Measurements from ENCODE around the gene ITSN1.
A peak's percentile ranks its signal among the peaks of the same experiment; 100 is the strongest.

ITSN1 gene

DNA sequence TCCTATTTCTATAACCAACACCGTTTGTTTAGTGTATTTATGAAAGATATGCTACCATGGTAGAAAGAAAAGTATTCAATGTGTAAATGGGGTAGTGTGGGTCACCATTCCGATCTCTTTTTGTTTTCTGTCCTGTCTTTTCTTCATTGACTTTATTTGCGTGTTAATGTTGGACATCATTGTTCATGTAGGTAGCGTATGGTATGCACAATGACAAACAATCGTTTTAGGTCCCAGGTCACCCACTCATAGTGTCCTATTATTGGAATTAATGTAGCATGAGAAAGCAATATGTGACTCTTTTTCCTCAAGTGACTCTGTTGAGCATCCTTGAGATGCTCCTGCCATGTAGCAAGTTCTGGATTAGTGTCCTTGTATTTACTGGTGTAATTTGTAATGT lies 247.9 kb downstream of the ITSN1 start:
- no peaks in the 10 kb centered on the region for H3K27me3 ChIP-seq (ENCODE audit: insufficient read depth, low read length)
- H3K4me2 ChIP-seq (ENCODE audit: low read length): no peak overlapping the region
- H2AK5ac ChIP-seq (ENCODE audit: low read length): no peak overlapping the region
- no peak overlapping the region for H3K4ac ChIP-seq (ENCODE audit: low read depth, low read length)
- H4K8ac ChIP-seq (ENCODE audit: low read depth, low read length): no peak overlapping the region
- no peak overlapping the region for H3K9ac ChIP-seq (ENCODE audit: low read length)
- no peak overlapping the region for H2AFZ ChIP-seq (ENCODE audit: insufficient read depth, low read length, poor library complexity)
- no peak overlapping the region for H3K23ac ChIP-seq (ENCODE audit: low read length)
- H3K36me3 ChIP-seq (ENCODE audit: control insufficient read depth in 1 of 2, insufficient read depth in 2 of 2, low read length in 2 of 2): no peaks in the 10 kb centered on the region
- no peak for DNase-seq
- H3K79me1 ChIP-seq (ENCODE audit: low read length): no peaks in the 10 kb centered on the region
- peaks cover 0 to 3% of the 10 kb centered on the region in 2 experiments for H3K4me1 ChIP-seq (ENCODE audit: control insufficient read depth in 1 of 2, insufficient read depth in 2 of 2, low read length in 2 of 2)
- H4K12ac ChIP-seq (ENCODE audit: low read depth, low read length): no peak overlapping the region
- no peak overlapping the region for H2BK120ac ChIP-seq (ENCODE audit: insufficient read depth, low read length, poor library complexity)
- H4K91ac ChIP-seq (ENCODE audit: low read depth, low read length): no peak overlapping the region
- no peak overlapping the region for H3K18ac ChIP-seq (ENCODE audit: low read length)
- peaks cover under 1% of the 10 kb centered on the region for H3K9me3 ChIP-seq (ENCODE audit: insufficient read depth, low read depth, low read length)
- H3K14ac ChIP-seq (ENCODE audit: low read length): no peak overlapping the region
- no peaks in the 10 kb centered on the region for H3K79me2 ChIP-seq (ENCODE audit: control insufficient read depth, insufficient read depth, low read length, poor library complexity)
- H2BK5ac ChIP-seq (ENCODE audit: low read depth, low read length, poor library complexity): no peak overlapping the region
- H3K27ac ChIP-seq (ENCODE audit: low read depth, low read length): no peak overlapping the region
- no peak overlapping the region for H2BK12ac ChIP-seq (ENCODE audit: low read length)
- WGBS (ENCODE audit: extremely low coverage, insufficient coverage, insufficient read length): no CpG with 5 or more reads among the region's 5 CpGs
- H3K4me3 ChIP-seq (ENCODE audit: low read depth, low read length): no peak overlapping the region

DNA sequence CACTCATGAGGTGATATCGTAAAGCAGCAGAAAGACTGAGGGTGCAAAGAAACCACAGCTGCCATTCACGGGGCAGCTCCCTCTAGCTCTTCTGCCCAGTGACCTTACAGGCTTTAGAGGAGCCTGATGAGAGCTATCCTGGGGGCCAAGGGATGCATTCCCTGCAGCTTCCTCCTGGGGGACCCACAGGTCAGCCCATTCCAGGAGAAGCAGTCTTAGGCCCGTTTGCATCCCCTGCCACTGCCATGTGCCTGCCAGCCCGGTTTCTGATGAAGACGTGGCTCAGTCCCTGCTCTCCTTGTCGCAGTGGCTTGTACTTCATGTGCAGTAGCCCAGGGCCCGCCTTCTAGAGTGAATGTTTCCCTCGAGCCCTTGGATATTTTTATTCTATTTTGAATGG lies 250.6 kb downstream of the ITSN1 start:
- Histone ChIP-seq H2BK12ac (ENCODE audit: low read length) (no peak overlapping the region), H3K79me2 (ENCODE audit: control insufficient read depth, insufficient read depth, low read length, poor library complexity) (no peaks in the 10 kb centered on the region), H3K14ac (ENCODE audit: low read length) (no peak overlapping the region), H2AK5ac (ENCODE audit: low read length) (no peak overlapping the region), H4K8ac (ENCODE audit: low read depth, low read length) (no peak overlapping the region), H3K79me1 (ENCODE audit: low read length) (no peaks in the 10 kb centered on the region), H3K4me3 (ENCODE audit: low read depth, low read length) (no peak overlapping the region), H3K18ac (ENCODE audit: low read length) (no peak overlapping the region), H2AFZ (ENCODE audit: insufficient read depth, low read length, poor library complexity) (no peak overlapping the region), H2BK5ac (ENCODE audit: low read depth, low read length, poor library complexity) (no peak overlapping the region), H3K27me3 (ENCODE audit: insufficient read depth, low read length) (no peaks in the 10 kb centered on the region), H4K12ac (ENCODE audit: low read depth, low read length) (no peak overlapping the region), H3K27ac (ENCODE audit: low read depth, low read length) (no peak overlapping the region), H3K4me2 (ENCODE audit: low read length) (no peak overlapping the region), H2BK120ac (ENCODE audit: insufficient read depth, low read length, poor library complexity) (no peak overlapping the region), H3K4ac (ENCODE audit: low read depth, low read length) (no peak overlapping the region), H3K4me1 (ENCODE audit: control insufficient read depth in 1 of 2, insufficient read depth in 2 of 2, low read length in 2 of 2) (peaks cover 0 to 5% of the 10 kb centered on the region in 2 experiments), H3K36me3 (ENCODE audit: control insufficient read depth in 1 of 2, insufficient read depth in 2 of 2, low read length in 2 of 2) (no peaks in the 10 kb centered on the region), H3K9ac (ENCODE audit: low read length) (no peak overlapping the region), H3K9me3 (ENCODE audit: insufficient read depth, low read depth, low read length) (peaks cover 4% of the 10 kb centered on the region), H4K91ac (ENCODE audit: low read depth, low read length) (no peak overlapping the region), H3K23ac (ENCODE audit: low read length) (no peak overlapping the region)
- DNase-seq: no peak
- WGBS (ENCODE audit: extremely low coverage, insufficient coverage, insufficient read length): no CpG with 5 or more reads among the region's 8 CpGs

DNA sequence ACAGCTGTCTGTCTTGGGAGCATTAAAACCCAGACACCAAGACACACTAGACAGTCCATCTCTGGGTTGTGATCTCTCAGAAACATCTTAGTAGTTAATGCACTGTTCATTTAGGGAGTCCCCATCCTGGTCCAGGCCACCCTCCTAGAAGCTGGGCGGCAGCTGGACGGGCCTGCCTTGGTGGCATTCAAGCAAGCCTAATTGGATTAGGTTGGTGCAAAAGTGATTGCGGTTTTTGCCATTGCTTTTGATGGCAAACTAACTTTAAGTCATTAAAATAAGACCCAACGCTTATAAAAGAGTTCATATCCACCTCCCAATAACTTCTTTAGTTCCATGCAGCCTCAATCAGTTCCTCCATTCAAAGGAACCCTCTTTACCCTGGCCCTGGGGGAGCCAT lies 251.6 kb downstream of the ITSN1 start:
- peaks cover 4% of the 10 kb centered on the region for H3K9me3 ChIP-seq (ENCODE audit: insufficient read depth, low read depth, low read length)
- no peak overlapping the region for H2AFZ ChIP-seq (ENCODE audit: insufficient read depth, low read length, poor library complexity)
- no peak overlapping the region for H3K4ac ChIP-seq (ENCODE audit: low read depth, low read length)
- no peak overlapping the region for H3K9ac ChIP-seq (ENCODE audit: low read length)
- H3K79me2 ChIP-seq (ENCODE audit: control insufficient read depth, insufficient read depth, low read length, poor library complexity): no peaks in the 10 kb centered on the region
- no peak overlapping the region for H3K14ac ChIP-seq (ENCODE audit: low read length)
- H3K36me3 ChIP-seq (ENCODE audit: control insufficient read depth in 1 of 2, insufficient read depth in 2 of 2, low read length in 2 of 2): no peaks in the 10 kb centered on the region
- peaks cover 0 to 5% of the 10 kb centered on the region in 2 experiments for H3K4me1 ChIP-seq (ENCODE audit: control insufficient read depth in 1 of 2, insufficient read depth in 2 of 2, low read length in 2 of 2)
- H4K8ac ChIP-seq (ENCODE audit: low read depth, low read length): no peak overlapping the region
- no peaks in the 10 kb centered on the region for H3K27me3 ChIP-seq (ENCODE audit: insufficient read depth, low read length)
- no peaks in the 10 kb centered on the region for H3K79me1 ChIP-seq (ENCODE audit: low read length)
- DNase-seq: no peak
- H3K18ac ChIP-seq (ENCODE audit: low read length): no peak overlapping the region
- H2AK5ac ChIP-seq (ENCODE audit: low read length): no peak overlapping the region
- H2BK5ac ChIP-seq (ENCODE audit: low read depth, low read length, poor library complexity): no peak overlapping the region
- H3K23ac ChIP-seq (ENCODE audit: low read length): no peak overlapping the region
- H2BK12ac ChIP-seq (ENCODE audit: low read length): no peak overlapping the region
- no peak overlapping the region for H4K91ac ChIP-seq (ENCODE audit: low read depth, low read length)
- no CpG with 5 or more reads among the region's 4 CpGs for WGBS (ENCODE audit: extremely low coverage, insufficient coverage, insufficient read length)
- no peak overlapping the region for H4K12ac ChIP-seq (ENCODE audit: low read depth, low read length)
- H3K4me3 ChIP-seq (ENCODE audit: low read depth, low read length): no peak overlapping the region
- H3K27ac ChIP-seq (ENCODE audit: low read depth, low read length): no peak overlapping the region
- no peak overlapping the region for H3K4me2 ChIP-seq (ENCODE audit: low read length)
- H2BK120ac ChIP-seq (ENCODE audit: insufficient read depth, low read length, poor library complexity): no peak overlapping the region

DNA sequence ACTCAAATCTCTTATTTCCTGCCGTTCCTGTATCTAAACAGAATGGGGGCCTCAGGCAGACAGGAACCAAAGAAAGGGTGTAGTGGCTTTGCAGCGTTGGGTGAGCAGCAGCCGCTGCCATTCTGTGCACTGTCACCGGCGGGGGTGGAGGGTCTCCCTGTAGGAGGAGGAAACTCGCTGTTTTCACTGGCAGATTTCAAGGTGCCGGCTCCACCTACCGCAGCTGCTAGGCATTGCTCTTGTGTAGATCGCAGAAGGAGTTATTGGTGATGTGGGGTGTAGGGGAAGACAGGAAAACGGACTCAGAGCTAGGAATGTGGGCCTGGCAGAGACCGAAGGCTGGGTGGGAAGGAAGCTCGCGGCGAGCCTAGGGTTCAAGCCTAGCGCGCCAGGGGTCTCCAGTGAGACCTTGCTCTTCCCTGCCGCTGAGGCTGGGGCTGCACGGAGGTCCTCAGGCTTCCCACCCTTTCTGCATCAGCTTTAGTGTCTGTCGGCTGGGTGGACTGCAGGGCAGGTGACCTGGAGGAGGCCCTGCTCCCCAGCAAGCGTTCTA lies 252.5 kb downstream of the ITSN1 start:
- H4K91ac ChIP-seq (ENCODE audit: low read depth, low read length): no peak overlapping the region
- H3K18ac ChIP-seq (ENCODE audit: low read length): no peak overlapping the region
- no CpG with 5 or more reads among the region's 20 CpGs for WGBS (ENCODE audit: extremely low coverage, insufficient coverage, insufficient read length)
- H3K36me3 ChIP-seq (ENCODE audit: control insufficient read depth in 1 of 2, insufficient read depth in 2 of 2, low read length in 2 of 2): no peaks in the 10 kb centered on the region
- DNase-seq: peak; percentile 30 to 71
- no peak overlapping the region for H3K14ac ChIP-seq (ENCODE audit: low read length)
- H3K4me2 ChIP-seq (ENCODE audit: low read length): peak overlapping the region; percentile 53
- H3K27me3 ChIP-seq (ENCODE audit: insufficient read depth, low read length): no peaks in the 10 kb centered on the region
- no peak overlapping the region for H3K4me3 ChIP-seq (ENCODE audit: low read depth, low read length)
- no peak overlapping the region for H4K8ac ChIP-seq (ENCODE audit: low read depth, low read length)
- no peak overlapping the region for H2BK5ac ChIP-seq (ENCODE audit: low read depth, low read length, poor library complexity)
- H2BK12ac ChIP-seq (ENCODE audit: low read length): no peak overlapping the region
- no peak overlapping the region for H4K12ac ChIP-seq (ENCODE audit: low read depth, low read length)
- no peak overlapping the region for H3K4ac ChIP-seq (ENCODE audit: low read depth, low read length)
- no peak overlapping the region for H2BK120ac ChIP-seq (ENCODE audit: insufficient read depth, low read length, poor library complexity)
- no peak overlapping the region for H2AK5ac ChIP-seq (ENCODE audit: low read length)
- no peak overlapping the region for H2AFZ ChIP-seq (ENCODE audit: insufficient read depth, low read length, poor library complexity)
- H3K4me1 ChIP-seq (ENCODE audit: control insufficient read depth in 1 of 2, insufficient read depth in 2 of 2, low read length in 2 of 2): peaks cover 0 to 5% of the 10 kb centered on the region in 2 experiments
- peaks cover 4% of the 10 kb centered on the region for H3K9me3 ChIP-seq (ENCODE audit: insufficient read depth, low read depth, low read length)
- no peak overlapping the region for H3K9ac ChIP-seq (ENCODE audit: low read length)
- H3K23ac ChIP-seq (ENCODE audit: low read length): no peak overlapping the region
- H3K79me2 ChIP-seq (ENCODE audit: control insufficient read depth, insufficient read depth, low read length, poor library complexity): no peaks in the 10 kb centered on the region
- no peaks in the 10 kb centered on the region for H3K79me1 ChIP-seq (ENCODE audit: low read length)
- no peak overlapping the region for H3K27ac ChIP-seq (ENCODE audit: low read depth, low read length)
